ENCODE data around the gene ZNF761. TPM values are rescaled to one million over a fixed set of nuclear protein-coding genes. Genes with fewer than 3 reads are reported as not detected.
A peak's percentile ranks its signal among the peaks of the same experiment; 100 is the strongest.

The ZNF761 gene
- 10 to 100 TPM in 5 of 9 donors, 1 to 10 TPM in 4; 5.8 to 17.0 (median 10.6) TPM for total RNA-seq
- polyA plus RNA-seq: 10 to 100 TPM; 10.9 to 22.0 (median 11.0) TPM
- long read RNA-seq, donor 1: 0 reads
- long read RNA-seq, donor 2: 0 reads
- long read RNA-seq, donor 3: 0 reads
- long read RNA-seq, donor 4, partial matches to known transcripts: 0 of 6 reads
- long read RNA-seq, donor 4, other reads (novel, unspliced or antisense): 6 of 6 reads
- long read RNA-seq, donor 5, partial matches to known transcripts: 2 of 11 reads
- long read RNA-seq, donor 5, other reads (novel, unspliced or antisense): 7 of 11 reads
- long read RNA-seq, donor 6, partial matches to known transcripts: 0 of 3 reads
- long read RNA-seq, donor 6, other reads (novel, unspliced or antisense): 3 of 3 reads
- long read RNA-seq, donor 7: 0 reads
- long read RNA-seq, donor 8, full-length matches to known transcripts: 2 of 2 reads
- long read RNA-seq, donor 8, partial matches to known transcripts: 0 of 2 reads
- long read RNA-seq, donor 8, other reads (novel, unspliced or antisense): 0 of 2 reads
- long read RNA-seq, donor 9, full-length matches to known transcripts: 1 of 1 reads
- long read RNA-seq, donor 9, partial matches to known transcripts: 0 of 1 reads
- long read RNA-seq, donor 9, other reads (novel, unspliced or antisense): 0 of 1 reads
- long read RNA-seq, donor 10: 0 reads

DNA sequence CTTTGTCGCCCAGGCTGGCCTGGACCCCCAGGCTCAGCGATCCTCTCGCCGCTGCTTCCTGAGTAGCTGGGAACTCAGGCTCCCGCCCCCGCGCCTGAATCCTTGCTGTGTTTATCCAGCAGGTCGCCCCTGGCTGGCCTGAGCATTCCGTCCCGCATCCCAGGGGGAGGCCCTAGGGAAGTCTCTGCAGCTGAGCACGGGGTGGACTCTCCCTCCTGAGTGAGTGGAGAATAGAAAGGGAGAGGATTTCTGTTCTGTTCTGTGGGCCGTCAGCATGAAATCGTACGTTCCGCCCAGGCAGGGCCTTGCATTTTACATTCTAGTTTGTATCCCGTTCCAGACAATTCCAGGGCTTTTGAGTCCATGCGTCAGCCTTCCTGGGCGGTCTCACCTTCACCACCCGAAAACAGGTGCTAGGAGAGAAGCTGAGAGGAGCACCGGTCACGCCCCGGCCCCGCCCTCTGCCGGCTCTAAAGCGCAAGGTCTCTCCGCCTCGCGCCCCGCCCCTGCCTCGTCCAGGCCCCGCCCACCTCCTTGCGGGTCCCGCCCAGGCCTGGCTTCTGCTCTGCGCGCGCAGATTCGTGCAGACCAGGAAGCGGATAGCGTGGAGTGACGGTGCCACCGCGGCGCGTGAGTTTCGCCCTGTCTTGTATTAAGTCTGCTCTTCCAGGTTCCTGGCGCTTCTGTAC, at the start of gene ZNF761:
Gene ZNF761 (plus strand): TSS at position 586 of the 689 bp plus-strand sequence. CDS start 15,285 bp downstream, outside the sequence.
- H3K9me3 ChIP-seq (replicated peaks in 1 of 3): no peaks in the 10 kb centered on the region
- H3K4me3 ChIP-seq: peak within 1 kb of the TSS in 3 of 4 donors; percentile 23 to 70 (median 50)
- H3K27me3 ChIP-seq: no peaks in the 10 kb centered on the region
- H3K4me1 ChIP-seq (replicated peaks in 1 of 2): peaks cover 0 to 5% of the 10 kb centered on the region in 2 donors
- WGBS, 4 donors: 1 to 3% (median 2%) methylated on average over 11 to 46 of the region's 46 CpGs
- peak within 1 kb of the TSS; percentile 53 to 88 (median 70) for H3K27ac ChIP-seq
- DNase-seq: peak; percentile 95 to 98 (median 97)
- peak in 1 of 2 donors; percentile 75 for TF ChIP-seq POLR2A (IDR thresholded peaks at IDR 0.05)
- TF ChIP-seq, protein P1, sequence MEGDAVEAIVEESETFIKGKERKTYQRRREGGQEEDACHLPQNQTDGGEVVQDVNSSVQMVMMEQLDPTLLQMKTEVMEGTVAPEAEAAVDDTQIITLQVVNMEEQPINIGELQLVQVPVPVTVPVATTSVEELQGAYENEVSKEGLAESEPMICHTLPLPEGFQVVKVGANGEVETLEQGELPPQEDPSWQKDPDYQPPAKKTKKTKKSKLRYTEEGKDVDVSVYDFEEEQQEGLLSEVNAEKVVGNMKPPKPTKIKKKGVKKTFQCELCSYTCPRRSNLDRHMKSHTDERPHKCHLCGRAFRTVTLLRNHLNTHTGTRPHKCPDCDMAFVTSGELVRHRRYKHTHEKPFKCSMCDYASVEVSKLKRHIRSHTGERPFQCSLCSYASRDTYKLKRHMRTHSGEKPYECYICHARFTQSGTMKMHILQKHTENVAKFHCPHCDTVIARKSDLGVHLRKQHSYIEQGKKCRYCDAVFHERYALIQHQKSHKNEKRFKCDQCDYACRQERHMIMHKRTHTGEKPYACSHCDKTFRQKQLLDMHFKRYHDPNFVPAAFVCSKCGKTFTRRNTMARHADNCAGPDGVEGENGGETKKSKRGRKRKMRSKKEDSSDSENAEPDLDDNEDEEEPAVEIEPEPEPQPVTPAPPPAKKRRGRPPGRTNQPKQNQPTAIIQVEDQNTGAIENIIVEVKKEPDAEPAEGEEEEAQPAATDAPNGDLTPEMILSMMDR (IDR thresholded peaks at IDR 0.05): peak; percentile 17 to 49 (median 42)
- intact Hi-C loops (cut with DNase I): no loop called here
- H3K36me3 ChIP-seq (replicated peaks in 1 of 2): no peaks in the 10 kb centered on the region

DNA sequence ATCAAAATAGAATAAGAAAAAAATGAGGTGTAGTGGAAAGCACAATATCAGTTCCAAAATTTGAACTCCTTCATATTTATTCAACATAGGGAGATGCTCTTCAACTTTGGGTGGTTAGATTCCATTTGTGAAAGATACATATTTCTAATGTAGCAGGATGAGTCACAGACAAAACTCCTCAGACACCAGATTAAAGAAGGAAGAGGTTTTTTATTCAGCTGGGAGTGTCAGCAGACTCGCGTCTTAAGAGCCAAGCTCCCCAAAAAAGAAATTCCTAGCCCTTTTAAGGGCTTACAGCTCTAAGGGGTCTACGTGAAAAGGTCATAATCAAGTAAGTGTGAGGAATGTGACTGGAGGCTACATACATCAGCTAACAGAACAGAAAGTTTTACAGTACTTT, 43.6 kb upstream of the ZNF761 start:
- intact Hi-C loops (cut with DNase I): no loop called here
- DNase-seq: no peak
- H3K27ac ChIP-seq: no peak overlapping the region
- no peak overlapping the region for H3K4me3 ChIP-seq
- TF ChIP-seq, protein P1 (IDR thresholded peaks at IDR 0.05): no peak
- no peak for TF ChIP-seq POLR2A (IDR thresholded peaks at IDR 0.05)
- H3K27me3 ChIP-seq: no peaks in the 10 kb centered on the region
- peaks cover 0 to 10% (median 0%) of the 10 kb centered on the region in 3 donors for H3K9me3 ChIP-seq (replicated peaks in 1 of 3)
- 40 to 61% (median 53%) methylated on average over 3 of the region's 3 CpGs for WGBS, 4 donors
- no peaks in the 10 kb centered on the region for H3K36me3 ChIP-seq (replicated peaks in 1 of 2)
- no peaks in the 10 kb centered on the region for H3K4me1 ChIP-seq (replicated peaks in 1 of 2)

DNA sequence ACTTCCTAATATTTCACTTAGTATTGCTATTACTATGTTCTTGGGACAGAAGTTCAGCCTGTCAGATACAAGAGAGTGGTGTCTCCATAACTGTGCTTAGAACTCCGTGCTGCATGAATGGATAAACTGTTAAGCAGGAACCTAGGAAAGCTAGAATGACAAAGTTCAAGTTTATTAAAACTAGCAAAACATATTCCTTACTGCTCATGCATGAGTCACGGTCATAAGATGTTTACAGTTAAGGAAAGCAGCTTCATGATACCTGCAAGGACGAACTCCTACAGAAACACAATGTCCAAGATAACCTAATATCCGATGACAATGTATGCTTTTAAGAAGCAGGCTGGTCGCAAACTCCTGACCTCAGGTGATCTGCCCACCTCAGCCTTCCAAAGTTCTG, 42.9 kb upstream of the ZNF761 start:
- WGBS, 4 donors: 78 to 91% (median 89%) methylated on average over 5 of the region's 5 CpGs
- Histone ChIP-seq H3K9me3 (replicated peaks in 1 of 3) (peaks cover 0 to 2% (median 0%) of the 10 kb centered on the region in 3 donors), H3K36me3 (replicated peaks in 1 of 2) (no peaks in the 10 kb centered on the region), H3K27me3 (no peaks in the 10 kb centered on the region), H3K4me1 (replicated peaks in 1 of 2) (peaks cover 0 to under 1% of the 10 kb centered on the region in 2 donors), H3K4me3 (no peak overlapping the region), H3K27ac (no peak overlapping the region)
- no peak for TF ChIP-seq POLR2A (IDR thresholded peaks at IDR 0.05)
- TF ChIP-seq, protein P1 (IDR thresholded peaks at IDR 0.05): no peak
- intact Hi-C loops (cut with DNase I): no loop called here
- no peak for DNase-seq

DNA sequence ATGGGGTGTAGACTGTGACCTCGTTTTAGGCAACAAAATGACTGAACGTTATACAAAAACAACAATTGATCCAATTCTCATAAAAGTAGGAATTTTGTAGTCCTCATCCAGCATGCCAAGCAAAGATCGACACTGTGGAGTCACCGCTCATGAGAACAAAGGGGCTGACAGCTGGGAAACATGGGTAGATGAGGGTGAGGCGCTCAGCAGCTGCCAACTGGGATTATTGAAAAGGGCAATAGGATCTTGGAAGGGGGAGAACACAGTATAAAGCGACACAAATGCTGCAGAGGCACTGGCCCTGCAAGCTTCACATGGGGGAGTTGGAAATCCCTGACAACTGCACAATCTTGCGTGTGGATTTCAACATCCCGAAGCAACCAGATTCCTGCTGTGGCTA, 42.2 kb upstream of the ZNF761 start:
- WGBS, 4 donors: 79 to 90% (median 88%) methylated on average over 8 of the region's 8 CpGs
- intact Hi-C loops (cut with DNase I): no loop called here
- H3K27me3 ChIP-seq: no peaks in the 10 kb centered on the region
- DNase-seq: no peak
- H3K4me1 ChIP-seq (replicated peaks in 1 of 2): peaks cover 6 to 7% of the 10 kb centered on the region in 2 donors
- TF ChIP-seq, protein P1 (IDR thresholded peaks at IDR 0.05): no peak
- TF ChIP-seq POLR2A (IDR thresholded peaks at IDR 0.05): no peak
- no peak overlapping the region for H3K4me3 ChIP-seq
- H3K9me3 ChIP-seq (replicated peaks in 1 of 3): no peaks in the 10 kb centered on the region
- no peak overlapping the region for H3K27ac ChIP-seq
- no peaks in the 10 kb centered on the region for H3K36me3 ChIP-seq (replicated peaks in 1 of 2)
